IMR-90 (cell line): ENCODE data around the gene DUSP22. TPM values are rescaled to one million over a fixed set of nuclear protein-coding genes. Genes with fewer than 3 reads are reported as not detected.

Experiments used
- ATAC-seq: fragments of 200-7000 bp; cut with Tn5 transposase; 2 replicates; pipeline ENCODE4 v1.9.1; 2020; ENCODE audit warnings: low read depth, mild to moderate bottlenecking, moderate library complexity
- BruUV-seq: library from RNA; stranded (reverse); fragments of 400-500 nt; replicated peaks from 2 replicates; lab custom pipeline; 2021; lab: Mats Ljungman, UMichigan
- CTCF ChIA-PET: fragments of 300-600 bp; formaldehyde crosslinking; extraction: SDS; loops from one replicate; lab custom pipeline; 2021; ENCODE audit warnings: antibody characterized with exemption; lab: Yijun Ruan, JAX
- POLR2A ChIA-PET: fragments of 300-600 bp; sonication (Branson Sonifier 250); formaldehyde crosslinking; loops from one replicate; lab custom pipeline; 2022; ENCODE audit warnings: antibody characterized with exemption; ENCODE audit not compliant: unreplicated experiment; lab: Charles Lee
- DNase-seq: peaks from one replicate; pipeline ENCODE4 v3.0.0; 2013
- H2AFZ ChIP-seq: replicated peaks from 2 replicates; pipeline ENCODE3; 2013; ENCODE audit warnings: low read length, mild to moderate bottlenecking; ENCODE audit not compliant: poor library complexity
- H2AK5ac ChIP-seq: 2 replicates; pipeline ENCODE4 v1.6.1; 2013; ENCODE audit warnings: low read depth, low read length, inconsistent platforms
- H2AK9ac ChIP-seq: replicated peaks from 2 replicates; pipeline ENCODE3; 2013; ENCODE audit warnings: mild to moderate bottlenecking, low read depth, low read length, moderate library complexity; ENCODE audit not compliant: poor library complexity
- H2BK120ac ChIP-seq: 2 replicates; pipeline ENCODE4 v1.6.1; 2013; ENCODE audit warnings: low read depth, low read length, inconsistent platforms
- H2BK15ac ChIP-seq: 3 replicates; pipeline ENCODE4 v1.6.1; 2013; ENCODE audit warnings: low read depth, low read length, inconsistent platforms
- H2BK20ac ChIP-seq: 2 replicates; pipeline ENCODE4 v1.6.1; 2013; ENCODE audit warnings: low read depth, mild to moderate bottlenecking, inconsistent platforms, low read length, moderate library complexity
- H2BK5ac ChIP-seq: 2 replicates; pipeline ENCODE4 v1.6.1; 2013; ENCODE audit warnings: mild to moderate bottlenecking, low read depth, low read length, inconsistent platforms; ENCODE audit not compliant: poor library complexity, severe bottlenecking
- H3K14ac ChIP-seq: replicated peaks from 2 replicates; pipeline ENCODE4 v1.6.1; 2013; ENCODE audit warnings: low read depth, low read length, inconsistent platforms
- H3K18ac ChIP-seq: 2 replicates; pipeline ENCODE4 v1.6.1; 2013; ENCODE audit warnings: low read depth, low read length, control low read depth
- H3K23ac ChIP-seq: 2 replicates; pipeline ENCODE4 v1.6.1; 2013; ENCODE audit warnings: low read depth, low read length, inconsistent platforms
- H3K27ac ChIP-seq: 2 replicates; pipeline ENCODE4 v1.5.1; 2013; ENCODE audit warnings: mild to moderate bottlenecking, control low read depth, low read length; ENCODE audit not compliant: insufficient read depth
- H3K27me3 ChIP-seq: 2 replicates; pipeline ENCODE4 v1.6.1; 2013; ENCODE audit warnings: low read length; ENCODE audit not compliant: control insufficient read depth, insufficient read depth
- H3K36me3 ChIP-seq: 2 replicates; pipeline ENCODE4 v1.6.1; 2013; ENCODE audit warnings: low read length, mixed read lengths; ENCODE audit not compliant: control insufficient read depth, insufficient read depth
- H3K4ac ChIP-seq: 2 replicates; pipeline ENCODE4 v1.6.1; 2013; ENCODE audit warnings: low read depth, low read length, inconsistent platforms
- H3K4me1 ChIP-seq: 2 replicates; pipeline ENCODE4 v1.6.1; 2013; ENCODE audit warnings: low read length, mixed read lengths; ENCODE audit not compliant: control insufficient read depth, insufficient read depth
- H3K4me2 ChIP-seq: 2 replicates; pipeline ENCODE4 v1.6.1; 2013; ENCODE audit warnings: low read depth, mild to moderate bottlenecking, control low read depth, low read length, moderate library complexity
- H3K4me3 ChIP-seq: 2 replicates; pipeline ENCODE4 v1.5.1; 2013; ENCODE audit warnings: low read depth, mild to moderate bottlenecking, control low read depth, low read length, moderate library complexity; ENCODE audit not compliant: insufficient read depth
- H3K56ac ChIP-seq: 2 replicates; pipeline ENCODE4 v1.6.1; 2013; ENCODE audit warnings: low read length, inconsistent platforms; ENCODE audit not compliant: insufficient read depth; ENCODE audit errors: extremely low read depth
- H3K79me1 ChIP-seq, 2 experiments: 2 replicates each; pipeline ENCODE4 v1.6.1; 2013; ENCODE audit warnings: low read length in 2 of 2, inconsistent platforms in 1 of 2, low read depth in 1 of 2
- H3K9ac ChIP-seq: 2 replicates; pipeline ENCODE4 v1.6.1; 2013; ENCODE audit warnings: low read depth, low read length, control low read depth
- H3K9me1 ChIP-seq: 2 replicates; pipeline ENCODE4 v1.6.1; 2013; ENCODE audit warnings: low read length, inconsistent platforms; ENCODE audit not compliant: insufficient read depth
- H3K9me3 ChIP-seq: 2 replicates; pipeline ENCODE4 v1.6.1; 2013; ENCODE audit warnings: low read length; ENCODE audit not compliant: control insufficient read depth, insufficient read depth
- H4K20me1 ChIP-seq: 2 replicates; pipeline ENCODE4 v1.6.1; 2013; ENCODE audit warnings: low read length, inconsistent platforms; ENCODE audit not compliant: insufficient read depth
- H4K5ac ChIP-seq: 2 replicates; pipeline ENCODE4 v1.6.1; 2013; ENCODE audit warnings: mild to moderate bottlenecking, low read depth, low read length, control low read depth
- H4K8ac ChIP-seq, 2 experiments: 2 replicates each; pipeline ENCODE4 v1.6.1; 2013; ENCODE audit warnings: low read depth in 2 of 2, low read length in 2 of 2, control low read depth in 1 of 2, inconsistent platforms in 1 of 2
- H4K91ac ChIP-seq: 2 replicates; pipeline ENCODE4 v1.6.1; 2013; ENCODE audit warnings: low read depth, low read length, inconsistent platforms; ENCODE audit not compliant: insufficient read depth
- ELK1 ChIP-seq: fragments of 150-350 bp; IDR thresholded peaks from 2 replicates; pipeline ENCODE4 v1.6.1; 2016; ENCODE audit warnings: low read depth, mild to moderate bottlenecking, low read length, moderate library complexity, borderline replicate concordance
- FOS ChIP-seq: fragments of 150-350 bp; IDR thresholded peaks from 2 replicates; pipeline ENCODE4 v1.6.1; 2016; ENCODE audit warnings: low read depth, low read length
- WGBS, 2 experiments: methylation state at CpG; one replicate each; pipeline versions ENCODE4 v1.1.5 to v1.1.7; 2013; ENCODE audit warnings: missing lambda C conversion rate in 2 of 2; ENCODE audit not compliant: insufficient read length in 1 of 2; ENCODE audit errors: extremely low coverage in 2 of 2; 5-methylcytosine and 5-hydroxymethylcytosine counted together
- dilution Hi-C: fragments of 300-500 bp; cut with HindIII; formaldehyde crosslinking; loops from one replicate; pipeline ENCODE4 v1.14.3; 2018; ENCODE audit warnings: low sequenced_read_pairs; ENCODE audit not compliant: unreplicated experiment
- in situ Hi-C: fragments of 300-500 bp; cut with MboI; formaldehyde crosslinking; loops from 3 replicates; pipeline ENCODE4 v1.14.3; 2019; ENCODE audit warnings: low sequenced_read_pairs, inconsistent platforms, mixed read lengths
- intact Hi-C: fragments of 100-400 bp; cut with micrococcal nuclease; formaldehyde crosslinking; loops from 2 replicates; pipeline ENCODE4 v1.10.0; 2022
- polyA plus RNA-seq, 3 experiments: library from polyadenylated mRNA; depleted of rRNA; stranded (reverse); fragments of >200 nt; gene quantifications; 2 replicates each; pipeline ENCODE4 v1.2.3, GENCODE V29; 2012; ENCODE audit warnings: low replicate concordance in 1 of 3
- total RNA-seq: library from RNA; depleted of rRNA; stranded (reverse); fragments of >200 nt; gene quantifications from 2 replicates; pipeline ENCODE4 v1.2.3, GENCODE V29; 2012

The DUSP22 gene
- total and polyA plus RNA-seq, 2 of the 4 experiments (the other 2 are of a cell fraction): 7.1 to 8.2 TPM

- POLR2A ChIA-PET: no interaction called here
- intact Hi-C loops (no loop called here), dilution Hi-C loops (no loop called here)
Measured at GRCh38 chr6:379410-380181, 87.3 kb downstream of the DUSP22 start.

More at GRCh38 chr6:379410-380181, 87.3 kb downstream of the DUSP22 start:
- no peaks in the 10 kb centered on the region for H3K36me3 ChIP-seq
- H4K5ac ChIP-seq: no peak overlapping the region
- no peak for TF ChIP-seq FOS
- no peak for TF ChIP-seq ELK1
- H2AK5ac ChIP-seq: no peak overlapping the region
- peaks cover 37% of the 10 kb centered on the region for H3K27me3 ChIP-seq
- ATAC-seq (no peak), DNase-seq (no peak)
- H3K9me3 ChIP-seq: peaks cover 17% of the 10 kb centered on the region
- in situ Hi-C loops: no loop called here
- H3K9ac ChIP-seq: no peak overlapping the region
- CTCF ChIA-PET: no interaction called here
- no peak overlapping the region for H2BK20ac ChIP-seq
- no peaks in the 10 kb centered on the region for H4K20me1 ChIP-seq
- H3K79me1 ChIP-seq: no peaks in the 10 kb centered on the region
- no peak overlapping the region for H2AFZ ChIP-seq
- H3K4ac ChIP-seq: no peak overlapping the region
- H3K4me1 ChIP-seq: peaks cover 4% of the 10 kb centered on the region; the same call in 1 of the 2 replicates
- H3K4me2 ChIP-seq: no peak overlapping the region
- no peak overlapping the region for H4K8ac ChIP-seq
- no peak overlapping the region for H2BK5ac ChIP-seq
- H3K56ac ChIP-seq: no peak overlapping the region
- H2BK15ac ChIP-seq: no peak overlapping the region
- no peak overlapping the region for H3K23ac ChIP-seq
- no peak overlapping the region for H4K91ac ChIP-seq
- no peak overlapping the region for H2BK120ac ChIP-seq
- no peak overlapping the region for H3K4me3 ChIP-seq
- H3K9me1 ChIP-seq: no peaks in the 10 kb centered on the region
- no peak overlapping the region for H3K18ac ChIP-seq
- 68% methylated on average over 28 of the region's 28 CpGs; no CpG with 5 or more reads in 1 of the 2 experiments for WGBS, 2 experiments
- no peak overlapping the region for H3K27ac ChIP-seq
- no peak overlapping the region for H3K14ac ChIP-seq
- no peak overlapping the region for H2AK9ac ChIP-seq
- BruUV-seq: no TSS peak
